Prostate gland (tissue), 2 donors: Measurements from ENCODE around the gene ATP5F1B.

ENCODE experiments used
- POLR2AphosphoS5 ChIP-seq: sonication (generic); formaldehyde crosslinking; IDR thresholded peaks from one replicate; pipeline ENCODE4 v1.6.1; 2017; ENCODE audit warnings: antibody characterized with exemption
- TF ChIP-seq, protein P1 (sequence below), 4 experiments: fragments of 200-600 bp in 2 of 4; fragments of 450-650 bp in 2 of 4; sonication (generic) in 2 of 4; IDR thresholded peaks; 1 replicate in 3 of 4; 2 replicates in 1 of 4; pipeline ENCODE4 v1.5.1; 2016 to 2019; ENCODE audit warnings: antibody characterized with exemption in 4 of 4, mild to moderate bottlenecking in 2 of 4, moderate library complexity in 2 of 4

- TF ChIP-seq, protein P1, sequence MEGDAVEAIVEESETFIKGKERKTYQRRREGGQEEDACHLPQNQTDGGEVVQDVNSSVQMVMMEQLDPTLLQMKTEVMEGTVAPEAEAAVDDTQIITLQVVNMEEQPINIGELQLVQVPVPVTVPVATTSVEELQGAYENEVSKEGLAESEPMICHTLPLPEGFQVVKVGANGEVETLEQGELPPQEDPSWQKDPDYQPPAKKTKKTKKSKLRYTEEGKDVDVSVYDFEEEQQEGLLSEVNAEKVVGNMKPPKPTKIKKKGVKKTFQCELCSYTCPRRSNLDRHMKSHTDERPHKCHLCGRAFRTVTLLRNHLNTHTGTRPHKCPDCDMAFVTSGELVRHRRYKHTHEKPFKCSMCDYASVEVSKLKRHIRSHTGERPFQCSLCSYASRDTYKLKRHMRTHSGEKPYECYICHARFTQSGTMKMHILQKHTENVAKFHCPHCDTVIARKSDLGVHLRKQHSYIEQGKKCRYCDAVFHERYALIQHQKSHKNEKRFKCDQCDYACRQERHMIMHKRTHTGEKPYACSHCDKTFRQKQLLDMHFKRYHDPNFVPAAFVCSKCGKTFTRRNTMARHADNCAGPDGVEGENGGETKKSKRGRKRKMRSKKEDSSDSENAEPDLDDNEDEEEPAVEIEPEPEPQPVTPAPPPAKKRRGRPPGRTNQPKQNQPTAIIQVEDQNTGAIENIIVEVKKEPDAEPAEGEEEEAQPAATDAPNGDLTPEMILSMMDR (IDR thresholded peaks at IDR 0.05) = no peak
- no peak for TF ChIP-seq POLR2AphosphoS5
These were observed 8.2 kb downstream of the ATP5F1B start for GRCh38 chr12:56637621-56638020.
